ENCODE results near the gene TMEM151B.

TMEM151B gene

GRCh38 chr6:44232676-44233566 is 37.3 kb upstream of the TMEM151B start:
- DNase-seq (ENCODE audit: low read depth): no peak

- no peak for DNase-seq (ENCODE audit: low read depth)
These were observed 36.6 kb upstream of the TMEM151B start for GRCh38 chr6:44233567-44234100.

- no peak for DNase-seq (ENCODE audit: low read depth)
These were observed 35.9 kb upstream of the TMEM151B start for GRCh38 chr6:44234101-44235025.

- DNase-seq (ENCODE audit: low read depth): no peak
These were observed 35.0 kb upstream of the TMEM151B start for GRCh38 chr6:44235269-44235668.

- no peak for DNase-seq (ENCODE audit: low read depth)
These were observed 34.2 kb upstream of the TMEM151B start for GRCh38 chr6:44235891-44236516.

GRCh38 chr6:44237021-44237812 is 33.0 kb upstream of the TMEM151B start:
- DNase-seq (ENCODE audit: low read depth): peak; percentile 95

GRCh38 chr6:44237813-44238433 is 32.3 kb upstream of the TMEM151B start:
- DNase-seq (ENCODE audit: low read depth): no peak

- no peak for DNase-seq (ENCODE audit: low read depth)
These were observed 31.4 kb upstream of the TMEM151B start for GRCh38 chr6:44238687-44239350.

- DNase-seq (ENCODE audit: low read depth): no peak
These were observed 26.9 kb upstream of the TMEM151B start for GRCh38 chr6:44243345-44243744.

- DNase-seq (ENCODE audit: low read depth): no peak
These were observed 24.8 kb upstream of the TMEM151B start for GRCh38 chr6:44245391-44245911.

- DNase-seq (ENCODE audit: low read depth): no peak
These were observed 24.2 kb upstream of the TMEM151B start for GRCh38 chr6:44245912-44246662.

- DNase-seq (ENCODE audit: low read depth): peak; percentile 85
These were observed 23.4 kb upstream of the TMEM151B start, which contains the start of gene HSP90AB1 for GRCh38 chr6:44246663-44247337. Gene HSP90AB1 (plus strand): TSS chr6:44247101. CDS start chr6:44248630, 1,529 bp downstream.

GRCh38 chr6:44247338-44248302 is 22.6 kb upstream of the TMEM151B start:
- DNase-seq (ENCODE audit: low read depth): no peak

- no peak for DNase-seq (ENCODE audit: low read depth)
These were observed 21.7 kb upstream of the TMEM151B start for GRCh38 chr6:44248579-44248978.

- DNase-seq (ENCODE audit: low read depth): no peak
These were observed 21.0 kb upstream of the TMEM151B start for GRCh38 chr6:44249082-44249748.

GRCh38 chr6:44250067-44250717 is 20.1 kb upstream of the TMEM151B start:
- DNase-seq (ENCODE audit: low read depth): no peak

Measured in HS-5 (cell line).